GM19463 (cell line): Measurements from ENCODE around the gene LILRB3.

Experiments
- ATAC-seq: cut with Tn5 transposase; IDR thresholded peaks from one replicate; pipeline ENCODE4 v1.9.1; 2021; ENCODE audit warnings: mild to moderate bottlenecking, moderate library complexity; ENCODE audit not compliant: unreplicated experiment

Gene LILRB3

GRCh38 chr19:54169149-54169740 lies 53.6 kb downstream of the LILRB3 start:
- ATAC-seq: no peak

GRCh38 chr19:54168174-54168917 lies 54.5 kb downstream of the LILRB3 start:
- no peak for ATAC-seq
